HS-5 (cell line): Measurements from ENCODE around the gene SLC8A3.

ENCODE experiments used
- DNase-seq: peaks from one replicate; pipeline ENCODE4 v3.0.0-alpha.2; 2012; ENCODE audit warnings: low read depth

The SLC8A3 gene

GRCh38 chr14:70177081-70177800, 11.5 kb downstream of the SLC8A3 start:
- DNase-seq = no peak

- DNase-seq = no peak
Observed at GRCh38 chr14:70173569-70173968, 15.2 kb downstream of the SLC8A3 start.

GRCh38 chr14:70171726-70172125, 17.0 kb downstream of the SLC8A3 start:
- DNase-seq = no peak

- no peak for DNase-seq
Observed at GRCh38 chr14:70170976-70171375, 17.8 kb downstream of the SLC8A3 start.

GRCh38 chr14:70168406-70168805, 20.3 kb downstream of the SLC8A3 start:
- no peak for DNase-seq

GRCh38 chr14:70166530-70167203, 22.1 kb downstream of the SLC8A3 start:
- no peak for DNase-seq

GRCh38 chr14:70162358-70162757, 26.4 kb downstream of the SLC8A3 start:
- DNase-seq = no peak

- DNase-seq = no peak
Observed at GRCh38 chr14:70156592-70156991, 32.2 kb downstream of the SLC8A3 start.

GRCh38 chr14:70152704-70153103, 36.0 kb downstream of the SLC8A3 start:
- no peak for DNase-seq

GRCh38 chr14:70152081-70152480, 36.7 kb downstream of the SLC8A3 start:
- DNase-seq = no peak

GRCh38 chr14:70149596-70150165, 39.1 kb downstream of the SLC8A3 start:
- no peak for DNase-seq

GRCh38 chr14:70148911-70149595, 39.7 kb downstream of the SLC8A3 start:
- no peak for DNase-seq

- DNase-seq = no peak
Observed at GRCh38 chr14:70148351-70148750, 40.4 kb downstream of the SLC8A3 start.

- no peak for DNase-seq
Observed at GRCh38 chr14:70144046-70144445, 44.7 kb downstream of the SLC8A3 start.

- DNase-seq = no peak
Observed at GRCh38 chr14:70143306-70143705, 45.4 kb downstream of the SLC8A3 start.

- no peak for DNase-seq
Observed at GRCh38 chr14:70140614-70141013, 48.1 kb downstream of the SLC8A3 start.

GRCh38 chr14:70139384-70139783, 49.4 kb downstream of the SLC8A3 start:
- DNase-seq = no peak

- no peak for DNase-seq
Observed at GRCh38 chr14:70137788-70138187, 51.0 kb downstream of the SLC8A3 start.

- DNase-seq = no peak
Observed at GRCh38 chr14:70133461-70133860, 55.3 kb downstream of the SLC8A3 start.

GRCh38 chr14:70130482-70130881, 58.3 kb downstream of the SLC8A3 start:
- no peak for DNase-seq

- DNase-seq = no peak
Observed at GRCh38 chr14:70127186-70127585, 61.6 kb downstream of the SLC8A3 start.

- DNase-seq = no peak
Observed at GRCh38 chr14:70123796-70124195, 65.0 kb downstream of the SLC8A3 start.

- DNase-seq = no peak
Observed at GRCh38 chr14:70121521-70121920, 67.2 kb downstream of the SLC8A3 start.
